Measurements from ENCODE around the gene RAB11FIP3. TPM values are rescaled to one million over a fixed set of nuclear protein-coding genes. Genes with fewer than 3 reads are reported as not detected.
"Not testable (repeated sequence)": the region's sequence is repeated elsewhere in the genome, so short reads cannot be mapped to it uniquely, and the experiment has no call there.

The RAB11FIP3 gene
- total RNA-seq, 1 experiment from 2014 or later = 33.8 TPM

- in situ Hi-C loops (cut with HindIII; ENCODE audit: low sequenced_read_pairs) = not testable (repeated sequence)
Measured at GRCh38 chr16:507527-507926, 82.1 kb downstream of the RAB11FIP3 start.

GRCh38 chr16:507996-508395, 82.5 kb downstream of the RAB11FIP3 start:
- no peak for DNase-seq (ENCODE audit: low spot score)
- in situ Hi-C loops (cut with HindIII; ENCODE audit: low sequenced_read_pairs) = no loop called here

More at GRCh38 chr16:507527-507926, 82.1 kb downstream of the RAB11FIP3 start:
- DNase-seq (ENCODE audit: low spot score) = not testable (repeated sequence)

- in situ Hi-C loops (cut with HindIII; ENCODE audit: low sequenced_read_pairs) = no loop called here
- peak; percentile 94 for DNase-seq (ENCODE audit: low spot score)
Measured at GRCh38 chr16:508884-509736, 83.7 kb downstream of the RAB11FIP3 start.

GRCh38 chr16:510066-510825, 84.8 kb downstream of the RAB11FIP3 start:
- in situ Hi-C loops (cut with HindIII; ENCODE audit: low sequenced_read_pairs) = no loop called here
- DNase-seq (ENCODE audit: low spot score) = no peak

GRCh38 chr16:512802-513201, 87.4 kb downstream of the RAB11FIP3 start:
- no peak for DNase-seq (ENCODE audit: low spot score)
- in situ Hi-C loops (cut with HindIII; ENCODE audit: low sequenced_read_pairs) = no loop called here

GRCh38 chr16:513950-514349, 88.5 kb downstream of the RAB11FIP3 start:
- in situ Hi-C loops (cut with HindIII; ENCODE audit: low sequenced_read_pairs) = no loop called here
- no peak for DNase-seq (ENCODE audit: low spot score)

- no peak for DNase-seq (ENCODE audit: low spot score)
- in situ Hi-C loops (cut with HindIII; ENCODE audit: low sequenced_read_pairs) = no loop called here
Measured at GRCh38 chr16:515175-515938, 89.9 kb downstream of the RAB11FIP3 start.

- DNase-seq (ENCODE audit: low spot score) = no peak
- in situ Hi-C loops (cut with HindIII; ENCODE audit: low sequenced_read_pairs) = no loop called here
Measured at GRCh38 chr16:515939-516226, 90.4 kb downstream of the RAB11FIP3 start.

- in situ Hi-C loops (cut with HindIII; ENCODE audit: low sequenced_read_pairs) = no loop called here
- DNase-seq (ENCODE audit: low spot score) = no peak
Measured at GRCh38 chr16:516301-516700, 90.9 kb downstream of the RAB11FIP3 start.

- DNase-seq (ENCODE audit: low spot score) = peak; percentile 51
- in situ Hi-C loops (cut with HindIII; ENCODE audit: low sequenced_read_pairs) = no loop called here
Measured at GRCh38 chr16:518858-519257, 93.4 kb downstream of the RAB11FIP3 start.

GRCh38 chr16:519425-519824, 94.0 kb downstream of the RAB11FIP3 start:
- in situ Hi-C loops (cut with HindIII; ENCODE audit: low sequenced_read_pairs) = no loop called here
- no peak for DNase-seq (ENCODE audit: low spot score)

GRCh38 chr16:519841-520687, 94.6 kb downstream of the RAB11FIP3 start:
- DNase-seq (ENCODE audit: low spot score) = no peak
- in situ Hi-C loops (cut with HindIII; ENCODE audit: low sequenced_read_pairs) = no loop called here

- in situ Hi-C loops (cut with HindIII; ENCODE audit: low sequenced_read_pairs) = no loop called here
- no peak for DNase-seq (ENCODE audit: low spot score)
Measured at GRCh38 chr16:520847-521246, 95.4 kb downstream of the RAB11FIP3 start.

GRCh38 chr16:521381-522210, 96.1 kb downstream of the RAB11FIP3 start:
- in situ Hi-C loops (cut with HindIII; ENCODE audit: low sequenced_read_pairs) = no loop called here
- no peak for DNase-seq (ENCODE audit: low spot score)

- in situ Hi-C loops (cut with HindIII; ENCODE audit: low sequenced_read_pairs) = no loop called here
- no peak for DNase-seq (ENCODE audit: low spot score)
Measured at GRCh38 chr16:522320-523096, 97.1 kb downstream of the RAB11FIP3 start.

GRCh38 chr16:523097-523741, 97.8 kb downstream of the RAB11FIP3 start:
- no peak for DNase-seq (ENCODE audit: low spot score)
- in situ Hi-C loops (cut with HindIII; ENCODE audit: low sequenced_read_pairs) = no loop called here

Measured in G401 (cell line).